ENCODE results near the gene ATF7IP2.
"Not testable (repeated sequence)": the region's sequence is repeated elsewhere in the genome, so short reads cannot be mapped to it uniquely, and the experiment has no call there.

Gene ATF7IP2

GRCh38 chr16:10385725-10386516 is at the start of gene ATF7IP2:
TSS of gene ATF7IP2 (plus strand) at chr16:10386061. CDS start at chr16:10430621, 44,560 bp downstream.
- no peak for FAIRE-seq

- FAIRE-seq: no peak
Observed at GRCh38 chr16:10338426-10338825, 47.4 kb upstream of the ATF7IP2 start.

GRCh38 chr16:10339777-10340732 is 45.8 kb upstream of the ATF7IP2 start:
- FAIRE-seq: no peak

GRCh38 chr16:10343124-10343760 is 42.6 kb upstream of the ATF7IP2 start:
- FAIRE-seq: no peak

- FAIRE-seq: not testable (repeated sequence)
Observed at GRCh38 chr16:10344699-10345098, 41.2 kb upstream of the ATF7IP2 start.

GRCh38 chr16:10345629-10346028 is 40.2 kb upstream of the ATF7IP2 start:
- no peak for FAIRE-seq

GRCh38 chr16:10349851-10350250 is 36.0 kb upstream of the ATF7IP2 start:
- FAIRE-seq: no peak

GRCh38 chr16:10352262-10352661 is 33.6 kb upstream of the ATF7IP2 start:
- no peak for FAIRE-seq

- no peak for FAIRE-seq
Observed at GRCh38 chr16:10355589-10355988, 30.3 kb upstream of the ATF7IP2 start.

GRCh38 chr16:10356870-10357842 is 28.7 kb upstream of the ATF7IP2 start:
- FAIRE-seq: no peak

- FAIRE-seq: not testable (repeated sequence)
Observed at GRCh38 chr16:10361747-10362076, 24.1 kb upstream of the ATF7IP2 start.

GRCh38 chr16:10362077-10362863 is 23.6 kb upstream of the ATF7IP2 start:
- no peak for FAIRE-seq

GRCh38 chr16:10362864-10363197 is 23.0 kb upstream of the ATF7IP2 start:
- FAIRE-seq: not testable (repeated sequence)

- FAIRE-seq: not testable (repeated sequence)
Observed at GRCh38 chr16:10366619-10367018, 19.2 kb upstream of the ATF7IP2 start.

- no peak for FAIRE-seq
Observed at GRCh38 chr16:10367616-10368188, 18.2 kb upstream of the ATF7IP2 start.

- no peak for FAIRE-seq
Observed at GRCh38 chr16:10368969-10369551, 16.8 kb upstream of the ATF7IP2 start.

- no peak for FAIRE-seq
Observed at GRCh38 chr16:10370096-10370726, 15.7 kb upstream of the ATF7IP2 start.

- no peak for FAIRE-seq
Observed at GRCh38 chr16:10371592-10371991, 14.3 kb upstream of the ATF7IP2 start.

- FAIRE-seq: no peak
Observed at GRCh38 chr16:10373556-10373955, 12.3 kb upstream of the ATF7IP2 start.

- no peak for FAIRE-seq
Observed at GRCh38 chr16:10376229-10376628, 9.6 kb upstream of the ATF7IP2 start.

Measured in colon (tissue), 2 donors.